AG04450 (cell line): Measurements from ENCODE around the gene FGD6. TPM values are rescaled to one million over a fixed set of nuclear protein-coding genes. Genes with fewer than 3 reads are reported as not detected.

Source experiments
- CTCF ChIA-PET: fragments of 300-600, 350-600 bp; formaldehyde crosslinking; extraction: SDS; loops from one replicate; lab custom pipeline; 2022; ENCODE audit warnings: antibody characterized with exemption, inconsistent platforms; lab: Charles Lee
- POLR2A ChIA-PET: fragments of 350-600 bp; formaldehyde crosslinking; extraction: SDS; loops from one replicate; lab custom pipeline; 2021; ENCODE audit warnings: antibody characterized with exemption, inconsistent platforms; lab: Yijun Ruan, JAX
- DNase-seq: peaks from one replicate; pipeline ENCODE4 v3.0.0-alpha.2; 2011; ENCODE audit warnings: low read depth, low spot score
- H3K27ac ChIP-seq: one replicate; pipeline ENCODE4 v1.5.1; 2012; ENCODE audit warnings: low read depth, low read length, control low read depth
- H3K27me3 ChIP-seq: one replicate; pipeline ENCODE4 v1.6.0; 2012; ENCODE audit warnings: low read length; ENCODE audit not compliant: control insufficient read depth, insufficient read depth
- H3K4me3 ChIP-seq: 2 replicates; pipeline ENCODE4 v1.5.1; 2011; ENCODE audit warnings: mild to moderate bottlenecking, low read depth, low read length, control low read depth
- H3K9me3 ChIP-seq: 2 replicates; pipeline ENCODE4 v1.5.1; 2012; ENCODE audit warnings: low read length; ENCODE audit not compliant: control insufficient read depth, insufficient read depth
- polyA minus RNA-seq: library from RNA; depleted of rRNA, polyadenylated mRNA; stranded (reverse); fragments of >200 nt; gene quantifications from 2 replicates; pipeline ENCODE4 v1.2.3, GENCODE V29; 2011; rRNA and poly(A)+ RNA removed
- polyA plus RNA-seq: library from polyadenylated mRNA; depleted of rRNA; stranded (reverse); fragments of >200 nt; gene quantifications from 2 replicates; pipeline ENCODE4 v1.2.3, GENCODE V29; 2011; rRNA removed
- TF ChIP-seq, protein P1 (sequence below): IDR thresholded peaks from 2 replicates; pipeline ENCODE4 v1.5.1; 2011; ENCODE audit warnings: low read depth, low read length, control low read depth, inconsistent platforms

The FGD6 gene
- polyA plus RNA-seq: 7.1 and 10.2 TPM in 2 replicates
- 13.1 and 20.9 TPM in 2 replicates for polyA minus RNA-seq

DNA sequence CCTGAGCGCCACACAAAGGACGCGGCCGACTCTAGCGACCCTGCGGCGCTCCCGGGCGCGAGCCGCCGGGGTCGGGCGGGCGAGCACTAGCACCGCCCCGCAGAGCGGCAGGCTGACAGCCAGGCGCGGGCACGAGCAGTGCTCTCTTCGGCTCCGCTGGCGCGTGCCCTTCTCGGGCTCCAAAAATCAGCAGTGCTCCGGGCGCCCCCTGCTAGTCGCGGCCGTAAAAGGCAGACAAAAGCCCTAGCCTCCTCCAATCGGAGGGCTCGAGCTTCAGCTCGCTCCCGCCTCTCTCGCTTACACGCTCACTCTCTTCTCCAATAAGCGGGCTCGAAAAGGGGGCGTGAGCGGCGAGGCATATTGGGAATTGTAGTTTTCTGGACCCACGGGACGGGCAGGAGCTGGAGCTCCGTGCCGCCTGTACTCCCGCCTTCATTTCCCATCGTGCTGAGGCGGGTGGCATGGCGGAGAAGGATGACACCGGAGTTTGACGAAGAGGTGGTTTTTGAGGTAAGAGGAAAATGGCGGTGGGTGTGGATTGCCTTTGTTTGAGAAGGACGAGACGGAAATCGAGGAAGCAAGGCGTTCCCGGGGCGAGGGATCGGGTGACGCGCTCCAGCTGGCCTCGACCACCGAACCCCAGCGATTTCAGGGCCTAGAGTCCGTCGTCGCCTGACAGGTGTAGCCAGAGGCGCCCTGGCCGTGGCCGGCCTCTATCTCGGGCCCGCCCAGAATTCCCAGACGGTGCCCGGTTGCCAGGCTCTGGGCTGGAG is at the start of gene FGD6, which contains the start of gene VEZT:
FGD6 (minus strand) TSS at position 91 of the 773 bp plus-strand sequence. CDS start 227 bp downstream, outside the sequence.
VEZT (plus strand) TSS at position 431 of the 773 bp plus-strand sequence; CDS start at position 475, 44 bp downstream.
- H3K9me3 ChIP-seq: peaks cover 2% of the 10 kb centered on the region; the same call in 1 of the 2 replicates
- TF ChIP-seq, protein P1, sequence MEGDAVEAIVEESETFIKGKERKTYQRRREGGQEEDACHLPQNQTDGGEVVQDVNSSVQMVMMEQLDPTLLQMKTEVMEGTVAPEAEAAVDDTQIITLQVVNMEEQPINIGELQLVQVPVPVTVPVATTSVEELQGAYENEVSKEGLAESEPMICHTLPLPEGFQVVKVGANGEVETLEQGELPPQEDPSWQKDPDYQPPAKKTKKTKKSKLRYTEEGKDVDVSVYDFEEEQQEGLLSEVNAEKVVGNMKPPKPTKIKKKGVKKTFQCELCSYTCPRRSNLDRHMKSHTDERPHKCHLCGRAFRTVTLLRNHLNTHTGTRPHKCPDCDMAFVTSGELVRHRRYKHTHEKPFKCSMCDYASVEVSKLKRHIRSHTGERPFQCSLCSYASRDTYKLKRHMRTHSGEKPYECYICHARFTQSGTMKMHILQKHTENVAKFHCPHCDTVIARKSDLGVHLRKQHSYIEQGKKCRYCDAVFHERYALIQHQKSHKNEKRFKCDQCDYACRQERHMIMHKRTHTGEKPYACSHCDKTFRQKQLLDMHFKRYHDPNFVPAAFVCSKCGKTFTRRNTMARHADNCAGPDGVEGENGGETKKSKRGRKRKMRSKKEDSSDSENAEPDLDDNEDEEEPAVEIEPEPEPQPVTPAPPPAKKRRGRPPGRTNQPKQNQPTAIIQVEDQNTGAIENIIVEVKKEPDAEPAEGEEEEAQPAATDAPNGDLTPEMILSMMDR: peak; percentile 60
- peak within 1 kb of the TSS; percentile 92 for H3K4me3 ChIP-seq
- ChIA-PET POLR2A (interaction anchor here (0.6 to 1.6 kb wide), 9 partner anchors 12 to 145 kb away, joined by 3 to 6 read pairs (median 4); no protein-coding TSS in a partner anchor), CTCF (interaction anchor here (0.6 to 3.3 kb wide), 16 partner anchors 8 to 321 kb away, joined by 3 to 26 read pairs (median 3); partner anchors contain the start of gene NR2C1)
- H3K27me3 ChIP-seq: no peaks in the 10 kb centered on the region
- peak within 1 kb of the TSS; percentile 85 for H3K27ac ChIP-seq
- DNase-seq: peak; percentile 98

DNA sequence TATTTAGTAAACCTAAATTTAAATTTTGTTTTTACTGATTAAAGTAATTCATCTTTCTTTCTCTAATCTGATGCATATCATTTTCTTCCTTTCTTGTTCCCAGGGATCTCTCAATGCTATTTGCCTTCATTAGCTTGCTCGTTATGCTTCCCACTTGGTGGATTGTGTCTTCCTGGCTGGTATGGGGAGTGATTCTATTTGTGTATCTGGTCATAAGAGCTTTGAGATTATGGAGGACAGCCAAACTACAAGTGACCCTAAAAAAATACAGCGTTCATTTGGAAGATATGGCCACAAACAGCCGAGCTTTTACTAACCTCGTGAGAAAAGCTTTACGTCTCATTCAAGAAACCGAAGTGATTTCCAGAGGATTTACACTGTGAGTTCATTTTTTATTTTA is 49.0 kb upstream of the FGD6 start:
- ChIA-PET CTCF (interaction anchor here (1.6 kb wide), 1 partner anchor 49 kb away, joined by 3 read pairs; the partner anchor contains the start of gene VEZT), POLR2A (no interaction called here)

DNA sequence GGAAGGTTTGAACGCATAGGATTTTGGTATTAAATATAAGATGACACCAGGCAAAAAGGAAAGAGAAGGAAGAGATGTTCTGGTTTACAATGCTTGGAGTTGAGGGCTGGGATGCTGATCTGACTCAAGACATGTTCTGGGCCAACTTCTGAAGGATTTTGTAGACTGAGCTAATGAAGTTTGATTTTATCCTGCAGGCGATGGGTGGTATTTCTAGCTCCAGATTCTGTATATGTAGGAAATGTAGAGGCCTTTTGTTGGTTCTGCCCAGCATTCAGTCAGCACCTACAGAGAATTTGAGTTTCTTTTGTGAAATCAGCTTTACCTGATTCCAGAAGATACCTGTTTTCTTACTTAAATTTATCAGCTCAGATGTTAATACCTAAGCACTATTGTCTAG is 48.5 kb upstream of the FGD6 start:
- DNase-seq: no peak
- TF ChIP-seq, protein P1: no peak
- no peak overlapping the region for H3K27ac ChIP-seq
- no peaks in the 10 kb centered on the region for H3K9me3 ChIP-seq
- no peaks in the 10 kb centered on the region for H3K27me3 ChIP-seq
- POLR2A ChIA-PET: no interaction called here
- H3K4me3 ChIP-seq: no peak overlapping the region
- CTCF ChIA-PET: interaction anchor here (1.6 kb wide), 1 partner anchor 48 kb away, joined by 3 read pairs; the partner anchor contains the start of gene VEZT

More for the DNA sequence above, 49.0 kb upstream of the FGD6 start:
- H3K27me3 ChIP-seq: no peaks in the 10 kb centered on the region
- TF ChIP-seq, protein P1: no peak
- H3K4me3 ChIP-seq: no peak overlapping the region
- H3K9me3 ChIP-seq: no peaks in the 10 kb centered on the region
- no peak for DNase-seq
- no peak overlapping the region for H3K27ac ChIP-seq

DNA sequence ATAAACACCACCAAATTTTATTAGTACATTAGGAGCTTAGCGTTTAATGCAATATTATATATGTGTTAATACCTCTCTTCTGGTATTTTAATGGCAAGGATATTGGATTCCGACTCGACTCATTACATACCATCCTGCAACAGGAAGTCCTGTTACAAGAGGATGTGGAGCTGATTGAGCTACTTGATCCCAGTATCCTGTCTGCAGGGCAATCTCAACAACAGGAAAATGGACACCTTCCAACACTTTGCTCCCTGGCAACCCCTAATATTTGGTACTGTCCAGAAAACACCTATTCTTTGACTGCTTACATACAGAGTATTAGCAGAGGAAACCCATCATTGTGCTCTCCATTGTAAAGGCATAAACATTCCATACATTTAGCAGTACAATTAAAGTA is 45.5 kb upstream of the FGD6 start:
- H3K9me3 ChIP-seq: no peaks in the 10 kb centered on the region
- CTCF ChIA-PET: interaction anchor here (1.0 kb wide), 1 partner anchor 45 kb away, joined by 3 read pairs; the partner anchor contains the start of gene VEZT
- TF ChIP-seq, protein P1: no peak
- H3K27me3 ChIP-seq: no peaks in the 10 kb centered on the region
- POLR2A ChIA-PET: interaction anchor here (0.5 kb wide), 1 partner anchor 12 kb away, joined by 4 read pairs; no protein-coding TSS in a partner anchor
- no peak overlapping the region for H3K4me3 ChIP-seq
- H3K27ac ChIP-seq: no peak overlapping the region
- no peak for DNase-seq

DNA sequence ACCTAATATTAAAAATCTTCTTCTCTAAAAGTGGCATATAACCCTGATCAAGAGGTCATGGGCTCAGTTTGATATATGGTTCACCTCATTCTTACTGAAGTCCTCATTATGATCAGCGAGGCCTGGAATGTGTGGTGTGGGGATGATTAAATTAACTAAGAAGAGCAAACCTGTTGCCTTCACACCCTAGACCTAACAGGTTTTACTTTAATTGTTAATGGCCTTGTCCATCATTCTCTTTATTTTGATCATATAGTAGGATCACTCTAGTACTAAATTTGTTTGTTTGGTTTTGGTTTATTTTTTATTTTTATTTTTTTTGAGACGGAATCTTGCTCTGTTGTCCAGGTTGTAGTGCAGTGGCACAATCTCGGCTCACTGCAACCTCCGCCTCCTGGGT is 43.8 kb upstream of the FGD6 start:
- Histone ChIP-seq H3K27me3 (no peaks in the 10 kb centered on the region), H3K27ac (no peak overlapping the region), H3K4me3 (no peak overlapping the region), H3K9me3 (no peaks in the 10 kb centered on the region)
- CTCF ChIA-PET: no interaction called here
- TF ChIP-seq, protein P1: no peak
- POLR2A ChIA-PET: no interaction called here
- DNase-seq: no peak
